GM13976 (cell line): ENCODE results near the gene CIRBP.

Experiments
- DNase-seq: peaks from one replicate; pipeline ENCODE4 v3.0.0; 2012; ENCODE audit warnings: low spot score
- in situ Hi-C: fragments of 300-500 bp; cut with MboI; formaldehyde crosslinking; loops from one replicate; pipeline ENCODE4 v1.12.0; 2022; ENCODE audit warnings: low sequenced_read_pairs, mixed read lengths, inconsistent platforms; ENCODE audit not compliant: unreplicated experiment
- TF ChIP-seq, protein P1 (sequence below): IDR thresholded peaks from 2 replicates; pipeline ENCODE4 v1.5.1; 2012; ENCODE audit warnings: borderline replicate concordance, mild to moderate bottlenecking; ENCODE audit not compliant: insufficient read depth; ENCODE audit errors: extremely low read depth, missing control alignments, control extremely low read depth

The CIRBP gene

DNA sequence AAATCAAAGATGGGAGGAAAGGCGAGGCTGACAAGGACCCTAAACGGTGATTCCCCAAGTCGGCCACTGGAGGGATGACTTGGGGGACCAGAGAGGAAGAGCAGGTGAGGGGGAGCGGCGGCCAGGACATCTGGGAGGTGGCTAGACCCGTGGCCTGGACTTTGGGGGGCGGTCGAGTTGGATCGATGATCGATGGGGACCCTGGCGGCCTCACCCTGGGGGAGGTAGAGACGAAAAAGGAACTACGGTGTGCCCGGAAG is 7.7 kb upstream of the CIRBP start:
- in situ Hi-C loops = no loop called here
- no peak for DNase-seq
- TF ChIP-seq, protein P1, sequence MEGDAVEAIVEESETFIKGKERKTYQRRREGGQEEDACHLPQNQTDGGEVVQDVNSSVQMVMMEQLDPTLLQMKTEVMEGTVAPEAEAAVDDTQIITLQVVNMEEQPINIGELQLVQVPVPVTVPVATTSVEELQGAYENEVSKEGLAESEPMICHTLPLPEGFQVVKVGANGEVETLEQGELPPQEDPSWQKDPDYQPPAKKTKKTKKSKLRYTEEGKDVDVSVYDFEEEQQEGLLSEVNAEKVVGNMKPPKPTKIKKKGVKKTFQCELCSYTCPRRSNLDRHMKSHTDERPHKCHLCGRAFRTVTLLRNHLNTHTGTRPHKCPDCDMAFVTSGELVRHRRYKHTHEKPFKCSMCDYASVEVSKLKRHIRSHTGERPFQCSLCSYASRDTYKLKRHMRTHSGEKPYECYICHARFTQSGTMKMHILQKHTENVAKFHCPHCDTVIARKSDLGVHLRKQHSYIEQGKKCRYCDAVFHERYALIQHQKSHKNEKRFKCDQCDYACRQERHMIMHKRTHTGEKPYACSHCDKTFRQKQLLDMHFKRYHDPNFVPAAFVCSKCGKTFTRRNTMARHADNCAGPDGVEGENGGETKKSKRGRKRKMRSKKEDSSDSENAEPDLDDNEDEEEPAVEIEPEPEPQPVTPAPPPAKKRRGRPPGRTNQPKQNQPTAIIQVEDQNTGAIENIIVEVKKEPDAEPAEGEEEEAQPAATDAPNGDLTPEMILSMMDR = no peak

- no peak for DNase-seq
- in situ Hi-C loops = no loop called here
Observed at GRCh38 chr19:1261798-1262622, 7.1 kb upstream of the CIRBP start.

GRCh38 chr19:1262623-1263123 is 6.5 kb upstream of the CIRBP start:
- in situ Hi-C loops = no loop called here
- TF ChIP-seq, protein P1 = no peak
- DNase-seq = no peak

More at GRCh38 chr19:1261798-1262622, 7.1 kb upstream of the CIRBP start:
- TF ChIP-seq, protein P1 = no peak

DNA sequence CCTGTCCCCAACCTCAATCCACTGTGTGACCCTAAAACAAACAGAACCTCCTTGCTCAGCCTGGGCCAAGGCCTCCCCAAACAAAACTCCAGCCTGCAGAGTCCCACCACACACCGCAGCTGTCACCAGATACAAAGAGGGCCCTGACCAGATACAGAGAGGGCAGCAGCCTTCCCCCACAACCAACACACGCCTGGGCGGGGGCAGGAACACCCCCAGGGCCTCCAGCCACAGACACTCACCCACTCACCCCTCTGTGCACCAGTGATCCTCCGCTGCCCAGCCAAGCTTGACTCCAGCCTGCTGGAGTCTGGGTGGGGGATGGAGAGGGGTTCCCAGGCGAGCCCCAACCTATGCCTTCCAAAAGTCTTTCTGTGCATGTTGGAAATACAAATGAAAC is 5.9 kb upstream of the CIRBP start:
- no peak for DNase-seq
- in situ Hi-C loops = no loop called here
- TF ChIP-seq, protein P1 = no peak

DNA sequence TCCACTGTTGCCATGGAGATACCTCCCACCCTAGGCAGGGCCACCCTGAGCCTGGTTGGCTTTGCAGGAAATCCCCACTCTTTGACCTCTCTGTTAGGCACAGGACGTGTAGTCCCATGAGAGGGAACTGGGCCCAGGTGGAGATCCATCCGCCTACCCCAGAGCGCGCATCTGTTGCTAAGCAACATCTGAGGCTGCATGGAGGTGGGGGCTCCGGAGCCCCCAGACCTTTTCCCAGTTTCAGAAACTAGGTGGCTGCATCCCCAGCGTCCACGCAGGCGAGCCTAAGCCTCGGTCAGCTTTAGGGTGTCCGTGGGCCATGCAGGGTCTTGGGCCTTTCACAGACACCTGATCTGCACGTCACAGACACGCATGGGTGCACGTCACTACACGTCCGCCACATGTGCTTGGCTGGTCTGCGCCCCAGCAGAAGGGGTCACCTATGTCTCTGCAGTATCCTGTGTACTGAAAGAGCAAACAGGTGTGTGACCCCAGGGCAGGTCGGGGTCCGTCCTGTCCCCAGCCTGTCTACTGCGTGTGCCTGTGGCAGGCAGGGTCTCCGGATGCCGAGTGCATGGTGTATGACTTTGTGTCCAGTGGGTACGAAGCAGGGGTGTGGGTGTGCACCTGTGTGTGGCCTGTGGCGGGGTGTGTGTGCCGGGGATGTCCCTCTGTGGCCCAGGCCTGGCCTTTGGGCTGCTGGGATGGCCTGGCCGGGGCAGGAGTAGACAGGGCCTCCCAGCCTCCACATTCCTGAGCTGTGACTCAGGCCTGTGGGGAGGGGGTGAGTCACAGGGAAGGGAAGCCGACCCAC is 4.1 kb upstream of the CIRBP start:
- in situ Hi-C loops = no loop called here
- TF ChIP-seq, protein P1 = no peak
- DNase-seq = peak; percentile 63

DNA sequence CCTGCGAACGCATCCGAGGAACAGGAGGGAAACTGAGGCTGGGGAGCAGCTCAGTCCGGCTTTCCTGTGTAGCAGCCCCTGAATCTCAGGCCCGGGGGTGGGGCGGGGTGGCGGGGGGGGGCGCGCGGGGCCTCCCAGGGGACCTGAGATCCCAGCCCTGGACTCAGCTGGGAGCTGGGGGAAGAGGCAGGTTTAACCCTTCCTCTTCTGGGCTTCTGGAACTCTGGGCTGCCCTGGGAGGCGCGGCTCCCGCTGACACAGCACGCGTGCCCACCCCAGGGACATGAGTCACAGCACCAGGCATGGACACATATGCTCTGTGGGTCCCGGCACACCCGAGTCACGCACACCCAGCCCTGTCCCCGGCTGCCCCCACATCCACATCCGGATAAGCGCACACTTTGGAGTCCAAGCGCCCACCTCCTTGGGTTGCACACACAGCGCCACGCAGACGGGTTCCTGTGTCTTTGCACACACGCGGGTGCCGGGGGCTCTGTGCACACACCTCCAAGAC is 3.5 kb upstream of the CIRBP start:
- TF ChIP-seq, protein P1 = no peak
- no peak for DNase-seq
- in situ Hi-C loops = no loop called here
